GM12878 (cell line): ENCODE data around the gene METRN. TPM values are rescaled to one million over a fixed set of nuclear protein-coding genes. Genes with fewer than 3 reads are reported as not detected.

Source experiments
- ATAC-seq: fragments of 200-7000 bp; cut with Tn5 transposase; 3 replicates; pipeline ENCODE4 v1.9.1; 2020; ENCODE audit warnings: mild to moderate bottlenecking, moderate library complexity
- BruUV-seq: library from RNA; stranded (reverse); fragments of 400-500 nt; replicated peaks from 2 replicates; lab custom pipeline; 2021; lab: Mats Ljungman, UMichigan
- CTCF ChIA-PET: fragments of 300-600 bp; sonication (Branson Sonifier 250); formaldehyde crosslinking; extraction: SDS; loops from one replicate; lab custom pipeline; 2021; ENCODE audit warnings: inconsistent platforms; lab: Yijun Ruan, JAX
- POLR2A ChIA-PET: fragments of 350-600 bp; formaldehyde crosslinking; extraction: SDS; loops from one replicate; lab custom pipeline; 2021; ENCODE audit warnings: inconsistent platforms; lab: Charles Lee
- RAD21 ChIA-PET: fragments of 300-600 bp; sonication (Branson Sonifier 250); formaldehyde crosslinking; loops from one replicate; lab custom pipeline; 2023; ENCODE audit warnings: antibody characterized with exemption; ENCODE audit not compliant: unreplicated experiment; lab: Charles Lee
- SMC1A ChIA-PET: fragments of 300-600 bp; sonication (Branson Sonifier 250); formaldehyde crosslinking; loops from one replicate; lab custom pipeline; 2023; ENCODE audit not compliant: unreplicated experiment, uncharacterized antibody; lab: Charles Lee
- DNase-seq: peaks from one replicate; pipeline ENCODE4 v3.0.0-alpha.2; 2011; ENCODE audit warnings: low read depth, low spot score
- FAIRE-seq: peaks from 3 replicates; lab custom pipeline; 2011; peaks lifted over from hg19 to GRCh38; lab: Jason Lieb, UNC
- H2AFZ ChIP-seq: 2 replicates; pipeline ENCODE4 v1.6.0; 2011; ENCODE audit warnings: low read depth, low read length, control low read depth; ENCODE audit not compliant: control insufficient read depth
- H3K27ac ChIP-seq: 2 replicates; pipeline ENCODE4 v1.5.1; 2011; ENCODE audit warnings: control low read depth; ENCODE audit not compliant: control insufficient read depth, insufficient read depth
- H3K27me3 ChIP-seq, 2 experiments: replicated peaks in 1 of 2; 2 replicates each; pipeline versions ENCODE4 v1.6.0 to v1.6.1; 2011; ENCODE audit warnings: low read length in 1 of 2; ENCODE audit not compliant: control insufficient read depth in 2 of 2, insufficient read depth in 2 of 2
- H3K36me3 ChIP-seq, 2 experiments: 2 replicates each; pipeline ENCODE4 v1.5.1; 2011; ENCODE audit warnings: low read length in 1 of 2; ENCODE audit not compliant: control insufficient read depth in 2 of 2, insufficient read depth in 2 of 2
- H3K4me1 ChIP-seq: 2 replicates; pipeline ENCODE4 v1.6.1; 2011; ENCODE audit warnings: mild to moderate bottlenecking, low read length, moderate library complexity, mixed read lengths; ENCODE audit not compliant: control insufficient read depth, insufficient read depth
- H3K4me2 ChIP-seq: 2 replicates; pipeline ENCODE4 v1.6.0; 2011; ENCODE audit warnings: control low read depth; ENCODE audit not compliant: control insufficient read depth, insufficient read depth
- H3K4me3 ChIP-seq: fragments of 200-600 bp; sonication (generic); 2 replicates; pipeline ENCODE4 v1.5.1; 2016
- H3K79me2 ChIP-seq: 2 replicates; pipeline ENCODE4 v1.6.0; 2011; ENCODE audit warnings: low read length; ENCODE audit not compliant: control insufficient read depth, insufficient read depth
- H3K9ac ChIP-seq: 2 replicates; pipeline ENCODE4 v1.8.0; 2011; ENCODE audit warnings: low read length, control low read depth, mixed read lengths; ENCODE audit not compliant: control insufficient read depth, insufficient read depth
- H3K9me3 ChIP-seq: replicated peaks from 3 replicates; pipeline ENCODE4 v1.5.1; 2011; ENCODE audit warnings: mild to moderate bottlenecking, low read length; ENCODE audit not compliant: control insufficient read depth, insufficient read depth
- H4K20me1 ChIP-seq: 2 replicates; pipeline ENCODE4 v1.6.0; 2011; ENCODE audit not compliant: control insufficient read depth, insufficient read depth
- BACH1 ChIP-seq: fragments of 450-650 bp; IDR thresholded peaks from 2 replicates; pipeline ENCODE4 v1.6.1; 2017; ENCODE audit warnings: mild to moderate bottlenecking, borderline replicate concordance
- ESRRA ChIP-seq: IDR thresholded peaks from 2 replicates; pipeline ENCODE4 v1.6.1; 2012; ENCODE audit warnings: mild to moderate bottlenecking, low read length, improper control_type of control experiment
- EZH2 ChIP-seq: IDR thresholded peaks from 2 replicates; pipeline ENCODE4 v1.6.1; 2012; ENCODE audit warnings: low read depth, mild to moderate bottlenecking, control low read depth, inconsistent platforms, low read length, borderline replicate concordance; ENCODE audit not compliant: control insufficient read depth
- JUNB ChIP-seq: IDR thresholded peaks from 2 replicates; pipeline ENCODE4 v1.6.1; 2016; ENCODE audit warnings: antibody characterized with exemption, mild to moderate bottlenecking
- RBBP5 ChIP-seq: fragments of 200-600 bp; sonication (generic); conservative IDR thresholded peaks from 2 replicates; pipeline ENCODE4 v1.6.1; 2016
- RFX5 ChIP-seq: IDR thresholded peaks from 2 replicates; pipeline ENCODE4 v1.6.1; 2011; ENCODE audit warnings: low read depth, low read length, improper control_type of control experiment
- SMAD1 ChIP-seq: fragments of 450-650 bp; IDR thresholded peaks from 2 replicates; pipeline ENCODE4 v1.6.1; 2018; ENCODE audit warnings: mild to moderate bottlenecking, low read depth; ENCODE audit not compliant: partially characterized antibody
- STAT1 ChIP-seq: fragments of 450-650 bp; conservative IDR thresholded peaks from 2 replicates; pipeline ENCODE4 v1.6.1; 2014; ENCODE audit warnings: antibody characterized with exemption, mild to moderate bottlenecking
- STAT3 ChIP-seq: IDR thresholded peaks from 2 replicates; pipeline ENCODE4 v1.6.1; 2011; ENCODE audit warnings: low read depth, low read length, improper control_type of control experiment
- SUZ12 ChIP-seq: fragments of 200-600 bp; sonication (generic); IDR thresholded peaks from one replicate; pipeline ENCODE4 v1.6.1; 2018; ENCODE audit warnings: antibody characterized with exemption, mild to moderate bottlenecking; ENCODE audit not compliant: unreplicated experiment
- ZBTB11 ChIP-seq: fragments of 450-650 bp; formaldehyde crosslinking; IDR thresholded peaks from 2 replicates; pipeline ENCODE4 v1.5.0; 2022; ENCODE audit warnings: mild to moderate bottlenecking, missing genetic modification characterization
- WGBS: methylation state at CpG from one replicate; pipeline ENCODE4 v1.1.6; 2016; ENCODE audit warnings: low lambda C conversion rate; ENCODE audit not compliant: insufficient replicate concordance, insufficient coverage; ENCODE audit errors: missing lambda C conversion rate; 5-methylcytosine and 5-hydroxymethylcytosine counted together
- in situ Hi-C: fragments of 300-500 bp; cut with MboI; formaldehyde crosslinking; loops from 9 replicates; pipeline ENCODE4 v1.14.3; 2018; ENCODE audit warnings: mixed read lengths
- intact Hi-C: fragments of 100-400 bp; cut with micrococcal nuclease; formaldehyde crosslinking; loops from one replicate; pipeline ENCODE4 v1.14.2; 2022; ENCODE audit not compliant: unreplicated experiment
- polyA plus RNA-seq, 11 experiments: library from polyadenylated mRNA; depleted of rRNA in 4 of 11; unstranded in 6 of 11; stranded (reverse) in 5 of 11; fragments of >200 nt; fragmentation: Nextera tagmentation in 4 of 11; fragmentation: Illumina TruSeq in 1 of 11; extraction: Ambion mirVana in 4 of 11; extraction: Trizol in 1 of 11; gene quantifications; 1 replicate in 1 of 11; 2 replicates in 10 of 11; pipeline versions ENCODE4 v1.2.1 to v1.2.3, GENCODE V29; 2011 to 2016; ENCODE audit warnings: inconsistent platforms in 2 of 11, missing spikeins in 2 of 11, low read depth in 1 of 11
- total RNA-seq, 4 experiments: library from RNA; depleted of rRNA in 3 of 4; stranded (reverse); fragments of >200 nt in 3 of 4; fragmentation: Illumina TruSeq in 1 of 4; extraction: Trizol in 1 of 4; gene quantifications; 2 replicates each; pipeline versions ENCODE4 v1.2.1 to v1.2.3, GENCODE V29; 2013 to 2021
- TF ChIP-seq, protein P1 (sequence below): IDR thresholded peaks from 2 replicates; pipeline ENCODE4 v1.6.1; 2011; ENCODE audit warnings: mild to moderate bottlenecking, low read depth, low read length, moderate library complexity; ENCODE audit not compliant: insufficient replicate concordance

The METRN gene
- total and polyA plus RNA-seq, 10 of the 15 experiments (the other 5 are each of a cell fraction or from before 2014, with no cell fraction given) = 0.11 to 12.8 (median 1.1) TPM; not detected in 1

DNA sequence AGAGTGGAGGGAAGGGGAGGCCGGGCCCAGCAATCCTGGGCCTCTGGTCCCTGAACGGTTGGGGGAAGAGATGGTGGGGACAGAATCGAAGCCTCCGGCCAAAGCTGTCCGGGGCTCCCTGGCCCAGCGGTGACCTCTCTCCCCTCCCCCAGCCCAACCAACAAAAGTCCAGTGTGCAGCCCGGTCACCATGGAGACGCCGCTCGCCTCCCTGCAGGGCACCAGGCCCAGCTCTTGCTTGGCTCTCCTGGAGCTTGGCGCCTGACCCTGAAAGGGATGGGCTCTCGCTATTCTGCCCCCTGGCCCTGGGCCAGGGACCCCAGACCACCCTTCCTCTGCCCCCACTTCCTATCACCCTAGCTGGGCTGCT is 1.3 kb downstream of the METRN start:
- in situ Hi-C loops = no loop called here
- POLR2A ChIA-PET = interaction anchor here (1.6 to 2.4 kb wide), 2 partner anchors 21 to 72 kb away, joined by 4 to 7 read pairs; partner anchors contain the start of genes CHTF18 and RPUSD1

DNA sequence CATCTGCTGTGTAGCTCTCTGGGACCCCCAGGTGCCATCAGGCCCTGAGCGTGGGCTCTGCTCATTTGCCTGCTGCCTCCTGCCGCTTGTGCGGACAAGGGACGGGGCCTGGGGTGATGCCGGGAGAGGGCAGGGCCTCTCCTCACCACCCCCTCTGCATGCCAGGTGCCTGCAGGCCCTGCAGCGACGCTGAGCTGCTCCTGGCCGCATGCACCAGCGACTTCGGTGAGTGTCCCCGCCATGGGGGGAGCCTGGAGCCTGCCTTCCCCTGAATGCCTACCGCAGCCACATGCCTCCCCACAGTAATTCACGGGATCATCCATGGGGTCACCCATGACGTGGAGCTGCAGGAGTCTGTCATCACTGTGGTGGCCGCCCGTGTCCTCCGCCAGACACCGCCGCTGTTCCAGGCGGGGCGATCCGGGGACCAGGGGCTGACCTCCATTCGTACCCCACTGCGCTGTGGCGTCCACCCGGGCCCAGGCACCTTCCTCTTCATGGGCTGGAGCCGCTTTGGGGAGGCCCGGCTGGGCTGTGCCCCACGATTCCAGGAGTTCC is 1.9 kb downstream of the METRN start:
- Histone ChIP-seq H2AFZ (no peak overlapping the region), H3K9me3 (no peaks in the 10 kb centered on the region), H3K4me1 (peaks cover 10% of the 10 kb centered on the region), H3K4me2 (no peak overlapping the region), H3K4me3 (no peak overlapping the region), H3K27ac (no peak overlapping the region), H3K36me3 (no peaks in the 10 kb centered on the region), H3K27me3 (no peaks in the 10 kb centered on the region), H4K20me1 (0 out of 2 replicates have a peak, but pooled peaks cover 2% of the 10 kb centered on the region), H3K79me2 (no peaks in the 10 kb centered on the region; the same call in 1 of the 2 replicates), H3K9ac (no peak overlapping the region)
- ChIA-PET RAD21 (no interaction called here), CTCF (no interaction called here), POLR2A (interaction anchor here (2.4 kb wide), 1 partner anchor 22 kb away, joined by 7 read pairs; no protein-coding TSS in a partner anchor), SMC1A (no interaction called here)
- no peak for ATAC-seq
- FAIRE-seq = no peak
- intact Hi-C loops = no loop called here
- 80% methylated on average over 28 of the region's 29 CpGs for WGBS
- no TSS peak for BruUV-seq
- in situ Hi-C loops = no loop called here
- no peak for DNase-seq
- no peak for TF ChIP-seq ZBTB11 (CRISPR knock-in tag)
- no peak for TF ChIP-seq STAT3
- no peak for TF ChIP-seq ESRRA
- TF ChIP-seq RBBP5 = no peak
- TF ChIP-seq JUNB = no peak
- no peak for TF ChIP-seq EZH2
- TF ChIP-seq RFX5 = no peak
- no peak for TF ChIP-seq STAT1

More for the DNA sequence above, 1.3 kb downstream of the METRN start:
- no TSS peak for BruUV-seq
- intact Hi-C loops = no loop called here
- H3K4me2 ChIP-seq = no peak overlapping the region
- CTCF ChIA-PET = interaction anchor here (1.9 to 2.2 kb wide), 3 partner anchors 21 to 69 kb away, joined by 5 to 9 read pairs (median 6); partner anchors contain the start of gene CIAO3
- 34% methylated on average over 11 of the region's 12 CpGs for WGBS
- ATAC-seq = no peak
- no peaks in the 10 kb centered on the region for H3K27me3 ChIP-seq
- SMC1A ChIA-PET = interaction anchor here (0.7 kb wide), 1 partner anchor 16 kb away, joined by 3 read pairs; no protein-coding TSS in a partner anchor
- TF ChIP-seq BACH1 = no peak
- peak; percentile 4 for TF ChIP-seq SUZ12
- TF ChIP-seq, protein P1, sequence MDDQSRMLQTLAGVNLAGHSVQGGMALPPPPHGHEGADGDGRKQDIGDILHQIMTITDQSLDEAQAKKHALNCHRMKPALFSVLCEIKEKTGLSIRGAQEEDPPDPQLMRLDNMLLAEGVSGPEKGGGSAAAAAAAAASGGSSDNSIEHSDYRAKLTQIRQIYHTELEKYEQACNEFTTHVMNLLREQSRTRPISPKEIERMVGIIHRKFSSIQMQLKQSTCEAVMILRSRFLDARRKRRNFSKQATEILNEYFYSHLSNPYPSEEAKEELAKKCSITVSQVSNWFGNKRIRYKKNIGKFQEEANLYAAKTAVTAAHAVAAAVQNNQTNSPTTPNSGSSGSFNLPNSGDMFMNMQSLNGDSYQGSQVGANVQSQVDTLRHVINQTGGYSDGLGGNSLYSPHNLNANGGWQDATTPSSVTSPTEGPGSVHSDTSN = no peak
- no peak for TF ChIP-seq SMAD1
- TF ChIP-seq, all 136 proteins: peak for 1
- no peak for FAIRE-seq
- H3K4me1 ChIP-seq = peaks cover 10% of the 10 kb centered on the region
- no peak overlapping the region for H2AFZ ChIP-seq
- H3K9me3 ChIP-seq = no peaks in the 10 kb centered on the region
- H3K4me3 ChIP-seq = no peak overlapping the region
- H3K79me2 ChIP-seq = no peaks in the 10 kb centered on the region
- no peaks in the 10 kb centered on the region for H3K36me3 ChIP-seq
- H3K27ac ChIP-seq = no peak overlapping the region
- H4K20me1 ChIP-seq = 0 out of 2 replicates have a peak, but pooled peaks cover 2% of the 10 kb centered on the region
- no peak overlapping the region for H3K9ac ChIP-seq
- RAD21 ChIA-PET = no interaction called here
- DNase-seq = no peak
